Suprapubic skin (tissue), 4 donors: Measurements from ENCODE around the gene KCNA5.

Experiments used
- CTCF ChIP-seq, 2 donors: fragments of 200-600 bp in 1 of 2; fragments of 450-650 bp in 1 of 2; sonication (generic) in 1 of 2; IDR thresholded peaks; one replicate each; pipeline ENCODE4 v1.5.1; 2016 to 2019; ENCODE audit warnings: antibody characterized with exemption in 2 of 2, mild to moderate bottlenecking in 1 of 2, moderate library complexity in 1 of 2
- POLR2A ChIP-seq, 2 donors: fragments of 450-650 bp; IDR thresholded peaks; one replicate each; pipeline ENCODE4 v1.6.1; 2017; ENCODE audit warnings: antibody characterized with exemption in 2 of 2, mild to moderate bottlenecking in 2 of 2, moderate library complexity in 2 of 2
- POLR2AphosphoS5 ChIP-seq, 3 donors: sonication (generic); formaldehyde crosslinking; IDR thresholded peaks; one replicate each; pipeline ENCODE4 v1.6.1; 2017; ENCODE audit warnings: antibody characterized with exemption in 3 of 3

- peak; percentile 33 to 52 for TF ChIP-seq CTCF (IDR thresholded peaks at IDR 0.05)
- no peak for TF ChIP-seq POLR2A (IDR thresholded peaks at IDR 0.05)
- no peak for TF ChIP-seq POLR2AphosphoS5 (IDR thresholded peaks at IDR 0.05)
Measured at GRCh38 chr12:5083955-5084849, 40.5 kb downstream of the KCNA5 start.
